Measurements from ENCODE around the gene UNC5C.

Gene UNC5C

GRCh38 chr4:95188701-95189370 is 359.9 kb downstream of the UNC5C start:
- no peak overlapping the region for H3K4me3 ChIP-seq (ENCODE audit: low read depth, low read length)
- TF ChIP-seq SCRT2 (tag by site-specific recombination; IDR thresholded peaks at IDR 0.05) = peak; percentile 63
- no peak for TF ChIP-seq ZNF280C (tag by site-specific recombination; IDR thresholded peaks at IDR 0.05)
- POLR2A ChIA-PET = interaction anchor here (0.6 kb wide), 1 partner anchor 203 kb away, joined by 6 read pairs; no protein-coding TSS in a partner anchor
- peaks cover 3% of the 10 kb centered on the region; the same call in 1 of the 2 replicates for H3K4me1 ChIP-seq (ENCODE audit: control insufficient read depth, insufficient read depth, low read length)
- CTCF ChIA-PET = no interaction called here
- H3K36me3 ChIP-seq (ENCODE audit: control insufficient read depth in 2 of 2, insufficient read depth in 1 of 2, low read length in 2 of 2) = no peaks in the 10 kb centered on the region
- H3K27ac ChIP-seq (ENCODE audit: extremely low read depth, low read depth, low read length) = no peak overlapping the region
- no peaks in the 10 kb centered on the region for H3K9me3 ChIP-seq (ENCODE audit: control insufficient read depth, insufficient read depth, low read depth, low read length)

- peaks cover 3% of the 10 kb centered on the region; the same call in 1 of the 2 replicates for H3K4me1 ChIP-seq (ENCODE audit: control insufficient read depth, insufficient read depth, low read length)
- no peaks in the 10 kb centered on the region for H3K9me3 ChIP-seq (ENCODE audit: control insufficient read depth, insufficient read depth, low read depth, low read length)
- no peak overlapping the region for H3K27ac ChIP-seq (ENCODE audit: extremely low read depth, low read depth, low read length)
- ChIA-PET CTCF (no interaction called here), POLR2A (interaction anchor here (1.0 kb wide), 1 partner anchor 10 kb away, joined by 3 read pairs; no protein-coding TSS in a partner anchor)
- H3K4me3 ChIP-seq (ENCODE audit: low read depth, low read length) = no peak overlapping the region
- TF ChIP-seq SETDB1 (IDR thresholded peaks at IDR 0.05; ENCODE audit: insufficient read length, low read length) (no peak), ZNF280C (tag by site-specific recombination; IDR thresholded peaks at IDR 0.05) (no peak), ZNF138 (tag by site-specific recombination; IDR thresholded peaks at IDR 0.05; ENCODE audit: borderline replicate concordance) (no peak), ZNF302 (tag by site-specific recombination; IDR thresholded peaks at IDR 0.05; ENCODE audit: low read depth) (no peak), ZBTB26 (tag by site-specific recombination; optimal IDR thresholded peaks at IDR 0.05) (no peak), ZNF18 (tag by site-specific recombination; IDR thresholded peaks at IDR 0.05) (no peak), ZIC2 (tag by site-specific recombination; IDR thresholded peaks at IDR 0.05) (no peak)
- no peaks in the 10 kb centered on the region for H3K36me3 ChIP-seq (ENCODE audit: control insufficient read depth in 2 of 2, insufficient read depth in 1 of 2, low read length in 2 of 2)
These were observed 362.1 kb downstream of the UNC5C start for GRCh38 chr4:95186666-95187065.

GRCh38 chr4:95183656-95184408 is 364.9 kb downstream of the UNC5C start:
- H3K4me1 ChIP-seq (ENCODE audit: control insufficient read depth, insufficient read depth, low read length) = no peaks in the 10 kb centered on the region
- no peaks in the 10 kb centered on the region for H3K9me3 ChIP-seq (ENCODE audit: control insufficient read depth, insufficient read depth, low read depth, low read length)
- H3K36me3 ChIP-seq (ENCODE audit: control insufficient read depth in 2 of 2, insufficient read depth in 1 of 2, low read length in 2 of 2) = no peaks in the 10 kb centered on the region
- ChIA-PET POLR2A (no interaction called here), CTCF (interaction anchor here (1.0 to 1.1 kb wide), 2 partner anchors 17 to 21 kb away, joined by 3 to 4 read pairs; no protein-coding TSS in a partner anchor)
- H3K27ac ChIP-seq (ENCODE audit: extremely low read depth, low read depth, low read length) = no peak overlapping the region
- TF ChIP-seq ZNF157 (tag by site-specific recombination; IDR thresholded peaks at IDR 0.05) (no peak), ZNF623 (tag by site-specific recombination; IDR thresholded peaks at IDR 0.05) (no peak), ZSCAN4 (tag by site-specific recombination; IDR thresholded peaks at IDR 0.05) (no peak), ELK4 (IDR thresholded peaks at IDR 0.05; ENCODE audit: borderline replicate concordance, low read depth, low read length) (no peak), ZNF561 (tag by site-specific recombination; IDR thresholded peaks at IDR 0.05; ENCODE audit: borderline replicate concordance) (no peak), ZBTB17 (tag by site-specific recombination; IDR thresholded peaks at IDR 0.05) (no peak), ZNF692 (tag by site-specific recombination; IDR thresholded peaks at IDR 0.05) (no peak)
- H3K4me3 ChIP-seq (ENCODE audit: low read depth, low read length) = no peak overlapping the region

Measured in HEK293 (cell line).